Inflammatory macrophage treated with lipopolysaccharide for 4 hours (primary cell): ENCODE data around the gene PDP2.

Experiments used
- DNase-seq: peaks from one replicate; pipeline ENCODE4 v3.0.0-alpha.2; 2020

PDP2 gene

DNA sequence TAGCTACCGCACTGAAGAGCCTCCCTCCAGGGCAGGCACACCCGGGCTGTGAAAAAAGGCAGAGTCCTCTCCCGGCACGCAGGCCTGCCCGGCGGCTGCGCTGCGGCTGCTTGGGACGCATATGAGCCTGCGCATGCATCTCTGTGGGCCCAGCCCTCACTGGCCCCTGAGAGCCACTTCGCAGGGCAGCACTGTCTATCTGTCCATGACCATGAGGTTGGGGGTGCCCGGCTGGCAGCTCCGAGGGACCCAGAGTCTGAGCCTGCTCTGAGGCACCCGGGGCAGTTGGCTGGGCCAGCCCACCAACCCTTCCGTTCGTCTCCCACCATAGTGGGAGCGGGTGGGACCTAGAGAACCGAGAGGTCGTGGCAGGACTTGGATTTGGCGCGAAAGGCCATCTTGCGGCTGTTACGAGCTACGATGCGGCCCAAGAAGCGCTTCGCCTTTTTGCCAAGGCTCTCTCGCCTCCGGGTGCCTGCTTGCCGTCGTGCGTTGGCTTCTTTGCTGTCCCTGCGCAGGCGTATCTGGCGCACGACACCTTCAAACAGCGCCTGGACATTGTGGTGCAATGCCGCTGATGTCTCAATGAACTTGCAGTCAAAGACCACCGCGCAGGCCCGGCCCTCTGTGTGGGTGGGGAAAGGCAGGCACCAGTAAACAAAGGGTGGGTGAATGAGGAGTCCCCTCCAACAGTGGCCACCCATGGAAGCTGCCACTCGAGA is 41.6 kb downstream of the PDP2 start:
- no peak for DNase-seq

- DNase-seq = no peak
Observed at GRCh38 chr16:66923247-66923731, 43.0 kb downstream of the PDP2 start.

GRCh38 chr16:66923866-66924265 is 43.6 kb downstream of the PDP2 start:
- DNase-seq = no peak

GRCh38 chr16:66924527-66925321 is 44.4 kb downstream of the PDP2 start:
- peak; percentile 39 for DNase-seq

- no peak for DNase-seq
Observed at GRCh38 chr16:66925322-66925840, 45.1 kb downstream of the PDP2 start, which contains the start of gene RRAD. Gene RRAD (minus strand): TSS chr16:66925535. CDS start chr16:66925179, 356 bp downstream.

DNA sequence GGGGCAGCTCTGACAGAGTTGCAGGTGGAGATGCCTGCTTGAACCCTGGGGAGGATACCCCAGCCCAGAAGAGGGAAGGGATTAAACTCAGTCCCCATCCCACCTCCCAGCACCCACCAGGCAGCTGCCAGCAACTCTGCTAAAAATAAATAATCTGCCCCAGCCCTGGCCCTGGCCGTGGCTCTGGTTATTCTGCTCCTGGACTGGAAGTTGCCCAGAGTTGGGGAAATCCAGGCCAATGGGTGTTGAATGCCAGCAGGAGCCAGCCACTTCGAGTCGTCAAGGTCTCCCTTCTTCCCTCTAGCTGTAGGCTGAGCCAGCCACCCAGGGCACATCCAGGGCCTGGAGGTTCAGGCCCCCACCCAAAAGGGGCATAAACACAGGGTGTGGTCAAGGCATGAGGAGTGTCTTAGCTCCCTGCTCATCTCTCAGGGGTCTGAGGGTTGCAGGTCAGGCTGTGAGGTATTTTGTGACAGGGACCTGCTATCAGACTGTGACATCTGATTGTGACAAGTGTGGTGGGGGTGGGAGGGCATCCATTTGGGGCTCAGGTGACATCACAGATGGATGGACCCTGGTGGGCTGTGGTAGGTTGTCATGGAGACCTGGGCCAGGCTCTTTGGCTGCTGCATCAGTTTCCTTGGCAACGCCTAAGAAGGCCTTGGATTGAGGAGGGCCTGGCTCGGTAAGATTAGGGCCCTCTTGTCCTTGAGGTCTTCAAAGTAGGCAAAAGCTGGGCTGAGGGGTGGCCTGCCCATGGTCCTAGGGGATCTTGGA is 46.0 kb downstream of the PDP2 start:
- DNase-seq = no peak

DNA sequence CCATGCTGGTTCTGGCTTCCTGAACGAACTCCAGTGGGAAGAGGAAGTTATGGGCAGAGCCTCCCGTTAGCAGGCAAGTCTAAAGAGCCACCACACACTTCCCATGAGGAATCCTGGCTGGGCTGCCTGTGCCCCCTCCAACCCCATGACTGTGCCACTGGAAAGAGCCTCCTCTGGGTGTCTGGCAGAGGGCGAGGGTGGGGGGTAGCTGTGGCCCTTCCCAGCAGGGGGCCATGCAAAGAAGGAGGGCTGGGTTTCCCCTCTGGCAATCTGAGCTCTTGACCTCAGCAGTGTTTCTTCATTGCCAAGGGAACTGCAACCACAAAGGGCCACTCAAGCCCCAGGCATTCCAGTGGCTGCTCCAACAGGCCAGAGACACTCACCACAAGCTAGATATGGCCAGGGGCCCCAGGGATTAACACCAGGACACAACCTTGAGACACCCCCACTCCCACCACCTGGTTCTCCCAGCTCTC is 46.7 kb downstream of the PDP2 start:
- DNase-seq = peak; percentile 66

DNA sequence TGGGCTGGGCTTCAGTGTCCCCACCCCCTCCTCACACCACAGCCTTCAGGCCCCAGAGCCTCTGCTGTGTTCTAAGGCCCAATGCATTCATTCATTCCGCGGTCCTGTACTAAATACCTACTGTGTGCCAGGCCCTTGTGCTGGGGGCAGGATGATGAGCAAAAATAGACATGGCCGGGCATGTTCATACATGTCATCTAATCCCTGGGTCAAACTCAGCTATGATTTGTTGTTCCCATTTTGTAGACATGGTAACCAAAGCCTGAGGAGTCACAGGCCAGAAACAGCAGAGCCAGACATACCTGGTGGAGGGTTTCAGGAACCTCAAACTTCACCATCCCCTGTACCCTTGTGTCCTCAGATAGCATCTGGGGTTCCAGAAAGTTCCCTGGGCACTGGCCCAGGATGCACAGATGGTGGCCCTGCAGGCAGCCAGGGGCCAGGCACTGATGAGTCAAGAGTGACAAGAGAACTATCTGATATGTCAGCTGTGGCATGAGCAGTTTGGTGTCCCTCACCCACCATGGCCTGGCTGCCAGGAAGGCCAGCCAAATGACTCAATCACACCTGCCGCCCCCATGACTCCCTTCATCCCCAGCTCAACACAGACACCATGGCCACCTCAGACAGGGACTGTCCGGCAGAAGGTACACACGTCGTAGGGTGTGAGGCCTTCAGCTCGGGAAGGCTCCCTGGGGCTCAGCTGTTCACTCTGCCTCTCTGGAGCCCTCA is 47.8 kb downstream of the PDP2 start:
- DNase-seq = no peak

- peak; percentile 19 for DNase-seq
Observed at GRCh38 chr16:66928702-66929388, 48.5 kb downstream of the PDP2 start.

DNA sequence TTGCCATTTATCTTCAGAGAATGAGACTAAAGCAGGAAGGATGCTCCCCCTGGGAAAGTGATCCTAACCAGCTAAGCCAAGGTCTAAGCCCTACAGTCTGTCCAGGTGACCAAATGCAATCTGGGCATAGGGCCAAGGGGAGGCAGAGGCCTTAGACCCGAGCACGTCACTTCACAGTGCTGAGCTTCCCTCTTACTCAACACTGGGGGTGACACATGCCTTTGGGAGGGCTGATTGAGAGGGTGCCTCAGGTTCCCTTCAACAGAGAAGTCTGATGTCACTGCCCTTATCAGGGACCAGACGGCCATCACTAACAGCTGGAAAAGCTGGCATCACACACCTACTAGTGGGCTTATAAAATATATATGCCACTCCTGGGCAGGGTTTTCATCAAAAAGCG is 49.9 kb downstream of the PDP2 start:
- DNase-seq = peak; percentile 33

- DNase-seq = no peak
Observed at GRCh38 chr16:66931665-66932064, 51.4 kb downstream of the PDP2 start.

- no peak for DNase-seq
Observed at GRCh38 chr16:66932076-66932475, 51.8 kb downstream of the PDP2 start.

DNA sequence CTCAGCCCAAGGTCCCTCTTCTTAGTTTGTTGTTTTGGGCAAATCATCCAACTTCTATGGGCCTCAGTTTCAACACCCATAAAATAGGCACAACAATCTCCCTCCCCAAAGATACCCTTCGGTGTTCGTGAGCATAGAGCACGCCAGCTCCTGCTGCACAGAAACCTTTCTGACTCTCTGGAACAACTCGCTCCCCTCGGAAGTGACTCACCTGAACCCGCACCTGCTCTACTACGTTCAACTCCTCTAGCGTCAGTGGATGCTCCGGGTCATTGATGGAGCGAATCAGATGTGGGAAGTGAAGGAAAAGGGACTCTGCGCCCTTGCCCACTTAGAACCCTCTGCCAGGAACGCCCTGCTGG is 53.4 kb downstream of the PDP2 start:
- DNase-seq = no peak

- DNase-seq = peak; percentile 89
Observed at GRCh38 chr16:66934138-66934838, 54.0 kb downstream of the PDP2 start, which contains the start of gene CIAO2B. Gene CIAO2B (minus strand): TSS chr16:66934402. CDS start chr16:66934364, 38 bp downstream.

DNA sequence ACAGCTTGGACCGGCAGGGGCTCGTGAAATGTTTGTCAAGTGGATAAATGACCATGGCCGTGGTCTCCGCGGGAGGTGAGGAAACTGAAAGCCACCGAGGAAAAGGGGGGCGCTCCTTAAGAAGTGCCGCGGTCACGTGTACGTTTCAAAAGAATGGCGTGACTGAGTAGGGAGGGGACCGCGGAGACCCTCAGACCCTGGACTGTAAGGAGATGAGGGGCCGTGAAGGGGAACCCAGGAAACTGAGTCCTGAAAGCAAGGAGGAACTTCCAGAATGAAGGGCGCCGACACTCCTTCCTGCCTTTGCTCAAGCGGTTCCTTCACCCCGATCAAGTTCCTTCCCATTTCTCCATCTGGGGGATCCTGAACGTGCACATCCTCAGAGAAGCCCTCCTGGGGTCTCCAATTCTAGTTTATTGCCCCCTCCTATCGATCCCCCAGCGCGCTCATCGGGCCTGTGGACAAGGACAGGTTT is 54.6 kb downstream of the PDP2 start:
- peak; percentile 20 for DNase-seq

DNA sequence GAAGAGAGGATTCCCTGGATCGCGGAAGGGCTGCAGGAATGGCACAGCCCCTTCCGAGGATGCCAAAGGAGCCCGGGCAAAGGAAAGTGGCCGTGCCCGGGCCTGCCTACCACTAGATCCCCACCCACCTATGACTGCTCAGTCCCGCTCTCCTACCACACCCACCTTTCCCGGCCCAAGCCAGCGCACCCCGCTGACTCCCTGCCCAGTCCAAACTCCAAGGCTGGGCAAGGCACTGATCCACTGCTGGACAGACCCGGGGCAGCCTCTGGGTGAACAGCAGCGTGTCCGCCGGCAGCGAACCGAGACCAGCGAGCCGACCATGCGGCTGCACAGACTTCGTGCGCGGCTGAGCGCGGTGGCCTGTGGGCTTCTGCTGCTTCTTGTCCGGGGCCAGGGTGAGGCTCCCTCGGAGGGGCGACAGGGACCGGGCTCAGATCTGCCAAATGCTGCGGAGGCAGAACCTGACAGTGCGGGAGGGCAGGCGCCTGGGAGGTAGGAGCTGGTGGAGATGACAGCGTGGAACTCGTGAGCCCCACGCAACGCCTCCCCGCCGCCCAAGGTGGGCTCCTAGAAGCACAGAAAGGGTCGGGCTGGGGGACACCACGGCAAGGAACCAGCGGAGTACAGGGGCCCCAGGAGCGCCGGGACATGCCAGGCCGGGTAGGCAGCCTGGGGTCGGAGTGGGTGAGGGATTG is 55.1 kb downstream of the PDP2 start, which contains the start of gene CES2:
Gene CES2, plus strand, starts transcription at position 203 of the 698 bp plus-strand sequence. Its CDS starts 120 bp downstream, at position 323.
- no peak for DNase-seq

GRCh38 chr16:66936462-66936861 is 56.1 kb downstream of the PDP2 start:
- DNase-seq = no peak

DNA sequence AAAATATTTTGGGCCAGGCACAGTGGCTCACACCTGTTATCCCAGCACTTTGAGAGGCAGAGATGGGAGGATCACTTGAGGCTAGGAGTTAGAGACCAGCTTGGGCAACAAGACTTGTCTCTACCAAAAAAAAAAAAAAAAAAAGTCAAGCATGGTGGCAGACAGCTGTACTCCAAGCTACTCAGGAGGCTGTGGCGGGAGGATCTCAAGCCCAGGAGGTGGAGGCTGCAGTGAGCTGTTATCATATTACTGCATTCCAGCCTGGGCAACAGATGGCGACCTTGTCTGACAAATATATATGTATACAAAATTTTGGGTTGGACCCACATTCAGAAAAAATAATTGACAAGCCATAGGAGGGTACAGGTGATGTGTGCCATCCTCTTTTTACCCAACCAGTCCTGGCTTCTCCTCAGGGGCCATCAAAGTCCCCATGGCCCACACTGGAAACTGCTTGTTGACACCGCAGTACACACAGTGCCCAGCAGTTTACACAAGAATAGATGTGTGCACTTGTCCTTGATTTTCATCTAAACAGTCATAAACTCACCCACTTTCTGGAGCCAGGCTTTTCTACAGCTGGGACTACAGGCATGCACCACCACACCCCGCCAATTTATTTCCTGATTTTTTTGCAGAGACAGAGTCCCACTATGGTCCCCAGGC is 56.7 kb downstream of the PDP2 start:
- no peak for DNase-seq

DNA sequence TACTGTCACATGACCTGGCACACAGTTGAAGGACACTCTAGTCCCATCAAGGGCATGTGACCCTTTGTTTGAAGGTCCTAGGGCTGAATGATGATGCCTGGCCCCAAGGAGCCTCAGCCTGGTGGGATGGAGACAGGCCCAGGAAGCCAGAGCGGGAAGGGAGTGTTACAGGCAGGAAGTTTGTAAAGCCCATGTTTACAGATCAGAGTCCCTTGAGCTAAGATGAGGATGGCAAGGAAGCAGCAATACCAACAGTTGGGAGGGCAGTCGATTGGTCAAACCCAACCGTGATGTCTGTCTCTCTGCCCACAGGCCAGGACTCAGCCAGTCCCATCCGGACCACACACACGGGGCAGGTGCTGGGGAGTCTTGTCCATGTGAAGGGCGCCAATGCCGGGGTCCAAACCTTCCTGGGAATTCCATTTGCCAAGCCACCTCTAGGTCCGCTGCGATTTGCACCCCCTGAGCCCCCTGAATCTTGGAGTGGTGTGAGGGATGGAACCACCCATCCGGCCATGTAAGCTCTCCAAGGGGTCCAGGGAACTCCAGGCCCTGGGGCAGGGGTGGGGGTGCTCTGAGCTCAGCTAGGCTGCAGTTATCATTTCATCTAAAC is 57.5 kb downstream of the PDP2 start:
- no peak for DNase-seq
